GM20000 (cell line): ENCODE data around the gene RAD23A.
A peak's percentile ranks its signal among the peaks of the same experiment; 100 is the strongest.

Source experiments
- DNase-seq: peaks from one replicate; pipeline ENCODE4 v3.0.0; 2012; ENCODE audit warnings: low spot score
- CTCF ChIP-seq: IDR thresholded peaks from 2 replicates; pipeline ENCODE4 v1.5.1; 2012; ENCODE audit warnings: mild to moderate bottlenecking, control low read depth; ENCODE audit errors: extremely low read depth, missing control alignments

RAD23A gene

GRCh38 chr19:12932392-12933286, 13.0 kb upstream of the RAD23A start:
- peak; percentile 33 for DNase-seq

GRCh38 chr19:12933287-12934072, 12.2 kb upstream of the RAD23A start, which contains the start of gene FARSA:
Gene FARSA (minus strand): TSS chr19:12933711. CDS start chr19:12933696, 15 bp downstream.
- no peak for TF ChIP-seq CTCF
- DNase-seq = peak; percentile 92

More at GRCh38 chr19:12932392-12933286, 13.0 kb upstream of the RAD23A start:
- TF ChIP-seq CTCF = no peak

- no peak for DNase-seq
- TF ChIP-seq CTCF = no peak
These were observed 10.6 kb upstream of the RAD23A start for GRCh38 chr19:12935071-12935470.

GRCh38 chr19:12936582-12936981, 9.1 kb upstream of the RAD23A start:
- DNase-seq = no peak
- TF ChIP-seq CTCF = no peak

- no peak for DNase-seq
- no peak for TF ChIP-seq CTCF
These were observed 8.4 kb upstream of the RAD23A start for GRCh38 chr19:12937093-12937926.

- DNase-seq = peak; percentile 96
- no peak for TF ChIP-seq CTCF
These were observed 7.5 kb upstream of the RAD23A start, which contains the start of gene CALR for GRCh38 chr19:12937927-12938778. Gene CALR (plus strand): TSS chr19:12938609. CDS start chr19:12938680, 71 bp downstream.
